Measurements from ENCODE around the gene KRT74.

- no peak for TF ChIP-seq CTCF (IDR thresholded peaks at IDR 0.05 in 4 of 5, conservative IDR thresholded peaks at IDR 0.05 in 1 of 5)
- TF ChIP-seq POLR2A (IDR thresholded peaks at IDR 0.05) = no peak
Measured at GRCh38 chr12:52584156-52584682, 10.6 kb upstream of the KRT74 start.
